Measurements from ENCODE around the gene NXPH4.

The NXPH4 gene

GRCh38 chr12:57183939-57184725 lies 32.5 kb upstream of the NXPH4 start:
- DNase-seq = no peak

DNA sequence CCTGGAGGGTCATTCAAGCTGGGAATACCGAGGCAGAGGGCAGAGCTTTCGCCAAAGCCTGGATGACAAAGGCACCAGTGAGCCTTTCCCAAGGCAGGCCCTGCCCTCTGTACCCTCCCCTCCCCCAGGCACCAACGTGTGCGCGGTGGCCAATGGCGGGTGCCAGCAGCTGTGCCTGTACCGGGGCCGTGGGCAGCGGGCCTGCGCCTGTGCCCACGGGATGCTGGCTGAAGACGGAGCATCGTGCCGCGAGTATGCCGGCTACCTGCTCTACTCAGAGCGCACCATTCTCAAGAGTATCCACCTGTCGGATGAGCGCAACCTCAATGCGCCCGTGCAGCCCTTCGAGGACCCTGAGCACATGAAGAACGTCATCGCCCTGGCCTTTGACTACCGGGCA lies 31.2 kb upstream of the NXPH4 start:
- DNase-seq = no peak

GRCh38 chr12:57185906-57186508 lies 30.6 kb upstream of the NXPH4 start:
- DNase-seq = no peak

GRCh38 chr12:57187222-57188089 lies 29.1 kb upstream of the NXPH4 start:
- no peak for DNase-seq

GRCh38 chr12:57188090-57188425 lies 28.5 kb upstream of the NXPH4 start:
- DNase-seq = no peak

GRCh38 chr12:57190037-57190436 lies 26.6 kb upstream of the NXPH4 start:
- no peak for DNase-seq

GRCh38 chr12:57190821-57191220 lies 25.8 kb upstream of the NXPH4 start:
- DNase-seq = no peak

DNA sequence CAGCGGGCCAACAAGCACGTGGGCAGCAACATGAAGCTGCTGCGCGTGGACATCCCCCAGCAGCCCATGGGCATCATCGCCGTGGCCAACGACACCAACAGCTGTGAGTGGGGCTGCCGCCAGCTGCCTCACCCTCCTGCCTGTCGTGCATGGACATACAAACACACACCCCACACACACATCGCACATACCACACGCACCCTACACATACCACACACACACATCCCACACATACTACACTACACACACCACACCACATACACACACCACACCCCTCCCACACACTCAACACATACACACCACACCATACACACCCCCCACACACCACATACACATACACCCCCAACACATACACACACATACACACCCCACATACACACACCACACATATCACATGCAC lies 25.2 kb upstream of the NXPH4 start:
- DNase-seq = no peak

GRCh38 chr12:57192920-57193319 lies 23.7 kb upstream of the NXPH4 start:
- DNase-seq = no peak

DNA sequence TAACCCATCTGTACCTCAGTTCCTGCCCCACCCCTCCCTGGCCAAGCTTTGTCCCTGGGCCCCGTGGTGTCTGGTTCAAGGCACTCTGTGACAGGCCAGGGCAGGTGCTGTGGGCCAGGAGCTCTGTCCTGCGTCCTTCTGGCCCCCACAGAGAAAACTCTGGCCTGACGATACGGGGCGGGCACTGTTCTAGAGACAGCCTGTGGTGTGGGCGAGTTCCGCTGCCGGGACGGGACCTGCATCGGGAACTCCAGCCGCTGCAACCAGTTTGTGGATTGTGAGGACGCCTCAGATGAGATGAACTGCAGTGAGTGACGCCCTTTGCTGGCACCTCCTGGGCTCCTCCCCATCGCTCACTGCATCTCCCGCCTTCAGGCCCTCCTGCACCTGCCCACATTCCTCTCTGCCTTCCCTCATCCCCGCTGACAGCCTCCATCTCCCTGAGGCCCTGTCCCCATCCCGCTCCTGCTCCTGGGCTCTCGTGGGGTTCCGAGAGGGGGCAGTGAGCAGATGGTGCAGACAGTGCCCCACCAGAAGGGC lies 22.8 kb upstream of the NXPH4 start:
- DNase-seq = no peak

DNA sequence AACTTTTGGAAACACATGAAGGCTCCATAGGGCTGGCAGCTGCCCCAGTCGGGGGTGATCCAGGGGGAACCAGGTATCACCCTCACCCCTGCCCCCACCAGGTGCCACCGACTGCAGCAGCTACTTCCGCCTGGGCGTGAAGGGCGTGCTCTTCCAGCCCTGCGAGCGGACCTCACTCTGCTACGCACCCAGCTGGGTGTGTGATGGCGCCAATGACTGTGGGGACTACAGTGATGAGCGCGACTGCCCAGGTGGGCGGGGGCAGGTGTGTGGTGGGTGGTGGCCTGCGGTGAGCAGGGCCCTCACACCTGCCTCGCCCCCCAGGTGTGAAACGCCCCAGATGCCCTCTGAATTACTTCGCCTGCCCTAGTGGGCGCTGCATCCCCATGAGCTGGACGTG lies 22.3 kb upstream of the NXPH4 start:
- no peak for DNase-seq

DNA sequence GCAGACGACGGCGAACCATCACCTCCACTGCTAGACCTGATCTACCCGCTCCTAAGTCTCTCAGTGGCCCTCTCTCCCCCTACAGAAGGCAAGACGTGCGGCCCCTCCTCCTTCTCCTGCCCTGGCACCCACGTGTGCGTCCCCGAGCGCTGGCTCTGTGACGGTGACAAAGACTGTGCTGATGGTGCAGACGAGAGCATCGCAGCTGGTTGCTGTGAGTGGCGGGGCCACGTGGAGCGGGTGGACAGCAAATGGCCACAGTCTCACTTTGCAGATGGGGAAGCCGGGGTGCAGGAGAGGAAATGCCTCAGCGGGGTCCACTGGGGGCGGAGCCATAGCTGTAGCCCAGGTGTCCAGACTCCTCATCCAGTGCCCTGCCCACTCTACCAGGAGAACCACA lies 21.4 kb upstream of the NXPH4 start:
- DNase-seq = no peak

- DNase-seq = no peak
These were observed 20.8 kb upstream of the NXPH4 start for GRCh38 chr12:57195611-57196371.

GRCh38 chr12:57196439-57196838 lies 20.2 kb upstream of the NXPH4 start:
- no peak for DNase-seq

DNA sequence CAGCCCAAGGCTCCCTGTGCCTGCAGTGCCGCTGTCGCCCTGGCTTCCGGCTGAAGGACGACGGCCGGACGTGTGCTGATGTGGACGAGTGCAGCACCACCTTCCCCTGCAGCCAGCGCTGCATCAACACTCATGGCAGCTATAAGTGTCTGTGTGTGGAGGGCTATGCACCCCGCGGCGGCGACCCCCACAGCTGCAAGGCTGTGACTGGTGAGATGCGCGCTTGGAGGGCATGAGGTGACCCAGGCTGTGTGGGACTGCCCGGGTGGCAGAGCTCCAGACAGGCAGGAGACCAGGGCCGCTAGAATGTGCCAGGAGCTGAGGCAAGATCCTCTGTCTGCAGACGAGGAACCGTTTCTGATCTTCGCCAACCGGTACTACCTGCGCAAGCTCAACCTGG lies 19.6 kb upstream of the NXPH4 start:
- no peak for DNase-seq

DNA sequence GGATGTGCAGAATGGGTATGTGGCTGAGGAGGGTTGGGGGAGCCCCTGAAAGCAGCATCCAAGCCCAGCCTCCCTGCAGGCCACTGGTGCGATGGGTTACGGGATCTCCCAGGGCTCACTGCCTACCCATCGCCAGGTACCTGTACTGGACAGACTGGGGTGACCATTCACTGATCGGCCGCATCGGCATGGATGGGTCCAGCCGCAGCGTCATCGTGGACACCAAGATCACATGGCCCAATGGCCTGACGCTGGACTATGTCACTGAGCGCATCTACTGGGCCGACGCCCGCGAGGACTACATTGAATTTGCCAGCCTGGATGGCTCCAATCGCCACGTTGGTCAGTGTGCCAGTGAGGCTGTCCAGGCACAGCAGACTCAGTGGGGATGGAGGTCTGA lies 18.3 kb upstream of the NXPH4 start:
- DNase-seq = no peak

DNA sequence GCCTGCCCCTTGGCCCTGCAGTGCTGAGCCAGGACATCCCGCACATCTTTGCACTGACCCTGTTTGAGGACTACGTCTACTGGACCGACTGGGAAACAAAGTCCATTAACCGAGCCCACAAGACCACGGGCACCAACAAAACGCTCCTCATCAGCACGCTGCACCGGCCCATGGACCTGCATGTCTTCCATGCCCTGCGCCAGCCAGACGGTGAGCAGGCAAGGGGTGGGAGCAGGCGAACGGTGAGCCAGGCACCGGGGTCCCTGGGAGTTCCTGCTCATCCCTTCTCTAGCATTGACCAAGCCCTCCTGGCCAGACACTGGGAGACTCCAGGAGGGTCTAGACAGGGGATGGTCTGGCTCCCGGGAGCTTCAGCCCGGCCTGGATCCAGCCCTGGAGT lies 17.4 kb upstream of the NXPH4 start:
- DNase-seq = no peak

DNA sequence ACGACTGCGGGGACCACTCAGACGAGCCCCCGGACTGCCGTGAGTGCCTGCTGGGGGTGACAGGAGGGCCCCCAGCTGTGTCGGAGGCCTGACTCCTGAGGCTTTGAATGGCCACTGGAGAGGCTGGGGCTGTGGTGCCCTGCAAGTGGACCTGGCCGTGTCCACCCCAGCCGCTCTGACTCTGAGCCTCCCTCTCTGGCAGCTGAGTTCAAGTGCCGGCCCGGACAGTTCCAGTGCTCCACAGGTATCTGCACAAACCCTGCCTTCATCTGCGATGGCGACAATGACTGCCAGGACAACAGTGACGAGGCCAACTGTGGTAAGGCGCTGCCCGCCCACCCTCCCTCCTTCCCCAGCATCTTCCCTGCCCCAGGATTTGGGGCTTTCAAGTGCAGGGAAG lies 16.1 kb upstream of the NXPH4 start:
- no peak for DNase-seq

GRCh38 chr12:57201219-57201618 lies 15.4 kb upstream of the NXPH4 start:
- no peak for DNase-seq

DNA sequence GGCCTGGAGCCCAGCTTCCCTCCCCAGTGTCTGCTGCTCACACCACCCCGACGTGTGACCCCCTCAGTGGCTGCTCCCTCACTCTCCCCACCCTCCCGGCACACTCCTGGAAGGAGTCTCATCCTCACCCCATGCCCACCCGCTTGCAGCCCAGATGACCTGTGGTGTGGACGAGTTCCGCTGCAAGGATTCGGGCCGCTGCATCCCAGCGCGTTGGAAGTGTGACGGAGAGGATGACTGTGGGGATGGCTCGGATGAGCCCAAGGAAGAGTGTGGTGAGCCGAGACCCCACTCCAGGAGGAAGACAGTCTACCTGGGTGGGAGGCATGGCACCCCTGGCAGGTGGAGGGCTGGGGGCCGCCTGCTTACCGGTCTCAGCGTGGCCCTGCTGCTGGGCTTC lies 15.0 kb upstream of the NXPH4 start:
- no peak for DNase-seq

DNA sequence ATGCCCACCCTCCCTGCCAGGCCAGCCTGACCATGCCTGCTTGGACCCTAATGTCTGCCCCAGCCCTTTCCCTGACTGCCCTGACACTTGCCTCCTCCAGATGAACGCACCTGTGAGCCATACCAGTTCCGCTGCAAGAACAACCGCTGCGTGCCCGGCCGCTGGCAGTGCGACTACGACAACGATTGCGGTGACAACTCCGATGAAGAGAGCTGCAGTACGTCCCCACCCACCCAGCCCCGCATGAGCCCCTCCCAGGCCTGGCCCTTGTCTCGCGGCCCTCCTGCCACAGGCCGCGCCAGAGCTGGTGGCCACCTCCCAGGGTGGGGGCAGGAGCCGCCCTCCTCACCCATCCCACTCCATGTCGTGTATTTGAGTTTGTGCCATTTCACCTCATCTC lies 14.3 kb upstream of the NXPH4 start:
- no peak for DNase-seq

DNA sequence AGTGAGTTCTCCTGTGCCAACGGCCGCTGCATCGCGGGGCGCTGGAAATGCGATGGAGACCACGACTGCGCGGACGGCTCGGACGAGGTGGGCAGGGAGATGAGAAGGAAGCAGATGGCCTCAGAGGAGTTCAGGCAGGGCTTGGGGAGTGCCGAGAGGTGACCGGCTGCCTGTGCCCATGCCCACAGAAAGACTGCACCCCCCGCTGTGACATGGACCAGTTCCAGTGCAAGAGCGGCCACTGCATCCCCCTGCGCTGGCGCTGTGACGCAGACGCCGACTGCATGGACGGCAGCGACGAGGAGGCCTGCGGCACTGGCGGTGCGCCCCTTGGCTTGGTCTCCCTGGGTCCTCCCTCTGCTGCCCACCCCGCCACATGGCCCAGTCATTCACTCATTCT lies 13.4 kb upstream of the NXPH4 start:
- no peak for DNase-seq

GRCh38 chr12:57203791-57204190 lies 12.8 kb upstream of the NXPH4 start:
- DNase-seq = no peak
